HG02623 (cell line): ENCODE results near the gene CFAP74.
"Not testable (repeated sequence)": the region's sequence is repeated elsewhere in the genome, so short reads cannot be mapped to it uniquely, and the experiment has no call there.

Experiments
- ATAC-seq: cut with Tn5 transposase; IDR thresholded peaks from one replicate; pipeline ENCODE4 v1.9.1; 2021; ENCODE audit warnings: moderate library complexity; ENCODE audit not compliant: unreplicated experiment

The CFAP74 gene

GRCh38 chr1:1987142-1987510, 16.5 kb downstream of the CFAP74 start:
- ATAC-seq: no peak

- ATAC-seq: no peak
Measured at GRCh38 chr1:1986451-1987141, 17.0 kb downstream of the CFAP74 start.

DNA sequence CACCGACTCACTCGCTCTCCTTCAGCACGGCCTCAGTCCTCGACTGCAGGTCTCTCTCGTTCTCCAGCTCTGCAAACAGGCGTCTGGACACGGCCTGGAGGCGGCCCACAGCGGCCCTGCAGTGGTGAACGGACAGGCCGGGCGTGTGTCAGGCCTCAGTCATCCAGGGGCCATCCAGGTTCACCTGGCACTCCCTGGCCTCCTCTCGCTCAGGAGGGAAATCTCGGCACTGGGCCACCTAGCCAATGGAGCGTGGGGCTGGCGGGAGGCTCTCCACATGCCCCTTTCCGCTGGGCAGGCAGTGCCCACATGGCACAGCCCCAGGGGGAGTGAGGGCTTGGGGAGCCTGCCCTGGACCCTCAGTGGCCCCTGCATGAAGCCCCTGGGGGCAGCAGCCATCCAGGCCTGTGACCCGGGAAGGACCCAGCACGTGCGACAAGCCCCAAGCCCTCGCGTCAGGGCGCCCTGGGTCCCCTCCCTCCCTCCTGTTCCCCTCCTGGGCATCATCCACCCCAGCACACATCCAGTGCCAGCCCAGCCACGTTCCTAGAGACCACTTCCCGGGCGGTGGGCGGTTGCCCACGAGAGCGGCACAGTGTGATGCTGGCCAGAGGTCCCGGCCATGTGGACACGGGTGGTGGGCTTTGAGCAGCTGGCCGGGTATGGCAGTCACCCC, 18.1 kb downstream of the CFAP74 start:
- ATAC-seq: no peak

DNA sequence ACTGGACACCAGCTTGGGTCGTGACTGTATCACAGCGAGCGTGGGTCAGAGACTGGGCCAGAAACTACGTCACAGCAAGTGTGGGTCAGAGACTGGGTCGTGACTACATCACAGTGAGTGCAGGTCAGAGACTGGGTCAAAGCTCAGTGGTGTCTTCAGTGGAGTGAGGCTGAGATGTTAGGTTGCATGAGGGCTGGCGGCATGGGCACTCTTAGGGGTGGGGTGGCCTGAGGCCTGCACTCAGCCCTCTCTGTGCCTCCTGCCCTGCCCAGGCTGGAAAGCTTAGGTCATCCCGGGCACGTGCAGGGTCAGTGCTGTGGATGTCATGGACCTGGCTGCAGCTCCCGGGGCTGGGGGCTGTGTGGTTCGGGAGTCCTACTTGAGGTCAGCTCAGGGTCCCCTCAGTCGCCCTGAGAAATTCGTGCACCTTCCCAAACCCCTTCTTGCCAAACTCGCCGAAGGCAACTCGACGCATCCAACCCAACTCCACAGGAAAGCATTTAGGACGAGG, 19.0 kb downstream of the CFAP74 start:
- ATAC-seq: no peak

GRCh38 chr1:1982379-1983232, 21.0 kb downstream of the CFAP74 start:
- no peak for ATAC-seq

- not testable (repeated sequence) for ATAC-seq
Measured at GRCh38 chr1:1981631-1982327, 21.8 kb downstream of the CFAP74 start.

DNA sequence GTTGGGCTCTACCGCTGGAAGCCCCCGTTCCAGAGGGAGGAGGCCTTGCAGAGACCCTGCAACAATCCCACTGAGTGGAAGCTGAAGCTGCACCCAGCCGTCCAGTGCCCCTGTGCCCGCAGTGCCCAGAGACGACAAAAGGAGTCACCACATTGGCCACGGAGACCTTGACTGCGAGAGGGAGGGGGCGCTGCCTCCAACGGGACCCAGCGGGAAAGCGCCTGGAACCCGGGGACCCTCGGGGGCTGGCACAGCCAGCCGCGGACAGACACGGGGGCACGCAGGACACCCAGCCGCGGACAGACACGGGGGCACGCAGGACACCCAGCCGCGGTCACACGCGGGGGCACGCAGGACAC, 22.5 kb downstream of the CFAP74 start:
- ATAC-seq: no peak

GRCh38 chr1:1980467-1981141, 23.0 kb downstream of the CFAP74 start:
- ATAC-seq: no peak

GRCh38 chr1:1979482-1980165, 24.0 kb downstream of the CFAP74 start:
- ATAC-seq: no peak

GRCh38 chr1:1978690-1979481, 24.7 kb downstream of the CFAP74 start:
- not testable (repeated sequence) for ATAC-seq

GRCh38 chr1:1978108-1978507, 25.5 kb downstream of the CFAP74 start:
- ATAC-seq: no peak

- ATAC-seq: no peak
Measured at GRCh38 chr1:1976031-1976430, 27.6 kb downstream of the CFAP74 start.

- no peak for ATAC-seq
Measured at GRCh38 chr1:1975535-1975934, 28.1 kb downstream of the CFAP74 start.

DNA sequence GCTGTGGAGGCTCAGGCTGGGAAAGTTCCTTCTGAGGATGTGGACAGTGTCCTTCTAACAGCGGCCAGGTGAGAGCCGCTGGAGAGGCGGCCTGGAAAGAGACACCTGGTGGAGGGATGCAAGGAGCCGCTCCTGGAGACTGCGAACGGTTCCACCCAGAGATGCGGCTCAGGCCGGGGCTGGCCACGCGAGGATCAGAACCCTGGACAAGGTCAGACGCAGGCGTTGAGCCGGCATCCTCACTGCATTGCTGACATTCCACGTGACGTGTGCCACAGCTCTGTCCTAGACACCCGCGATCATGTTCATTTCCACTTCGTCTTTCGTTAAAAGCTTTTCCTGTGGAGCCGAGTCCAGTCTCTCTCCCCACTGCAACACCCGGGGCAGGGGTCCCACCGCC, 28.8 kb downstream of the CFAP74 start:
- ATAC-seq: no peak

- no peak for ATAC-seq
Measured at GRCh38 chr1:1973716-1974642, 29.6 kb downstream of the CFAP74 start.

- ATAC-seq: no peak
Measured at GRCh38 chr1:1972976-1973715, 30.4 kb downstream of the CFAP74 start.

DNA sequence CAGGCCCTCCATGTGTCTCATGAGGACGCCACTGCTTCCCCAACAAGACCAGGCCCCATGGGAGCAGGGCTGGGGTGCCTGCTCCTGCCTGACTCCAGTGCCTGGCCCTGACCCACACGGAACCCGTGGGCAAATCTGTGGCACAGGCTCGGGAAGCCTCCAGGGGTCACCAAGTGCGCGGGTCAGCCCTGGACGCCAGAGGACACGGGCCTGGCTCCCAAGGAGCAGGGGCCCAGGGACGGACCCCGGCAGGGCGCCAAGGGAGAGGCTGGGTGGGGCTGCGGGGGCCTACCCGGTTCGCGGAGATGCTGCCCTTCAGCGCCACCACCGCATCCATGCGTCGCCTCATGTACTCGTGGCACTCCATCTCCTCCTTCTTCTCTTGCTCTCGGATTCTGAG, 31.9 kb downstream of the CFAP74 start:
- ATAC-seq: no peak
